Activated T-cell treated with anti-CD3 and anti-CD28 coated beads, Interleukin-2, amount 50 U/mL, for 24 hours (primary cell): ENCODE measurements around the gene PARN.

Experiments used
- DNase-seq: peaks from one replicate; pipeline ENCODE4 v3.0.0-alpha.2; 2020
- H3K27ac Mint-ChIP-seq: 2 replicates; pipeline ENCODE4 v1.8.0; 2020; ENCODE audit warnings: mild to moderate bottlenecking, mixed read lengths
- H3K27me3 Mint-ChIP-seq: 2 replicates; pipeline ENCODE4 v1.8.0; 2020; ENCODE audit warnings: mixed read lengths
- H3K36me3 Mint-ChIP-seq: 2 replicates; pipeline ENCODE4 v1.8.0; 2020; ENCODE audit warnings: low read depth, mixed read lengths
- H3K4me1 Mint-ChIP-seq: 2 replicates; pipeline ENCODE4 v1.8.0; 2020; ENCODE audit warnings: low read depth, mixed read lengths
- H3K4me3 Mint-ChIP-seq: 2 replicates; pipeline ENCODE4 v1.8.0; 2020; ENCODE audit warnings: mild to moderate bottlenecking, moderate library complexity, mixed read lengths
- H3K9me3 Mint-ChIP-seq: 2 replicates; pipeline ENCODE4 v1.8.0; 2020; ENCODE audit warnings: mixed read lengths

The PARN gene, protein sequence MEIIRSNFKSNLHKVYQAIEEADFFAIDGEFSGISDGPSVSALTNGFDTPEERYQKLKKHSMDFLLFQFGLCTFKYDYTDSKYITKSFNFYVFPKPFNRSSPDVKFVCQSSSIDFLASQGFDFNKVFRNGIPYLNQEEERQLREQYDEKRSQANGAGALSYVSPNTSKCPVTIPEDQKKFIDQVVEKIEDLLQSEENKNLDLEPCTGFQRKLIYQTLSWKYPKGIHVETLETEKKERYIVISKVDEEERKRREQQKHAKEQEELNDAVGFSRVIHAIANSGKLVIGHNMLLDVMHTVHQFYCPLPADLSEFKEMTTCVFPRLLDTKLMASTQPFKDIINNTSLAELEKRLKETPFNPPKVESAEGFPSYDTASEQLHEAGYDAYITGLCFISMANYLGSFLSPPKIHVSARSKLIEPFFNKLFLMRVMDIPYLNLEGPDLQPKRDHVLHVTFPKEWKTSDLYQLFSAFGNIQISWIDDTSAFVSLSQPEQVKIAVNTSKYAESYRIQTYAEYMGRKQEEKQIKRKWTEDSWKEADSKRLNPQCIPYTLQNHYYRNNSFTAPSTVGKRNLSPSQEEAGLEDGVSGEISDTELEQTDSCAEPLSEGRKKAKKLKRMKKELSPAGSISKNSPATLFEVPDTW

DNA sequence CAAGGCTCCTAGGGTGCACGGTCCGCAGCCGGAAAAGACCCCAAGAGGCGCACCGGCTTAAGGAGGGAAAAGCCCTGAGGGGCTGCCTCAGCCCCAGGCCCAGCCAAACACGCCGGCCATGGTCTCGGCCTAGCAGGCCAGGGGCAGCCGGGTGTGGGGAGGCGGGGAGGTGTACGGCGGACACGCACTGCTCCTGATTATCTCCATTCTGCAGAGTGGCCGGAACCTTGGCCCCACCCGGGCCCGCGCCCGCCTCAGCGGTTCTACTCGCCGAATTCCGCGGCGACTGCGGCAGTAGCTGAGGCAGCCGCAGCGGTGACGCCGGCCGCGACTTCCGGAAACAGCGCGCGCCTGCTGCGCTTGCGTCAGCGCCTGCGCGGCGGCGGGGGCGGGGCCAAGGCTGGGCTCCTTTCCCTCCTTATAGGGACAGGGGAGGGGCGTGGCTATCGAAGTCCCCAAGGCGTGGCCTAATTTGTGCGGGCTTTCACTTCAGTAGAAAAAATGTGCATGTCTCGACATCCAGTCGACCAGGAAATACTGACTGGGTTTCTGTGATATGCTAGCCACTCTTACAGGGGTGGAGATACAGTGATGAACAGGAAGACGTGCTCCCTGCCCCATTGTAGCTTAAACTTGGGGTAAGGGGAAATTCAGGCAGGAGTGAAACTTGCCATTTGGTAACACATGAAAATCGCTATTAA lies at the start of gene PARN:
PARN (minus strand) TSS at position 342 of the 701 bp plus-strand sequence; CDS start at position 207, 135 bp downstream.
- Mint-ChIP-seq H3K36me3 (peaks cover 70% of the 10 kb centered on the region), H3K4me3 (peak within 1 kb of the TSS; percentile 95), H3K27ac (peak within 1 kb of the TSS; percentile 99), H3K9me3 (no peaks in the 10 kb centered on the region), H3K4me1 (peaks cover 61% of the 10 kb centered on the region), H3K27me3 (no peaks in the 10 kb centered on the region)
- peak; percentile 98 for DNase-seq

DNA sequence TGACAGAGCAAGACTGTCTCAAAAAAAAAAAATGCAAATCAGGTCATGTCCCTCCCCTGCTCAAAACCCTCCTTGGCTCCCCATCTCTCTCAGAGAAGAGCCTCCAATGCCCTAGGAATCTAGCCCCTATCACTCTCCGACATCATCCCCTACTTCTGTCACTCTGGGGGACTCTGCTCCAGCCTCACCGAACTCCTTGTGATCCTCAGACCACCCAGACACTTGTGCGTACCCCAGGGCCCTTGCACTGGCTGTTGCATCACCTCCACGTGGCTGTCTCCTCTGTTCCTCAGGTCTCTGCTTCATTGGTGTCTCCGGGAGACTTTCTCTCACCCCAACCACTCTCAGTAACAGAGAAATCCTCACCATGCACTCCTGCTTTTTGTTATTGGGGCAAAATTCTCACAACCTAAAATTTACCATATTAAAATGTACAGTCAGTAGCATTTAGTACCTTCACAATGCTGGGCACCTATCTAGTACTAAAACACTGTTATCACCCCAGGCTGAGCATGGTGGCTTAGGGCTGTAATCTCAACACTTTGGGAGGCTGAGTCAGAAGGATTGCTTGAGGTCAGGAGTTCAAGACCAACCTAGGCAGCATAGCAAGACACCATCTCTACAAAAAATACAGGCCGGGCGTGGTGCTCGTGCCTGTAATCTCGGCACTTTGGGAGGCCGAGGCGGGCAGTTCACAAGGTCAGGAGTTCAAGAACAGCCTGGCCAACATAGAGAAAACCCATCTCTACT lies 48.9 kb upstream of the PARN start:
- Mint-ChIP-seq H3K27ac (no peak overlapping the region), H3K4me3 (no peak overlapping the region), H3K4me1 (no peaks in the 10 kb centered on the region), H3K36me3 (no peaks in the 10 kb centered on the region), H3K27me3 (peaks cover 5% of the 10 kb centered on the region), H3K9me3 (no peaks in the 10 kb centered on the region)
- DNase-seq = no peak

DNA sequence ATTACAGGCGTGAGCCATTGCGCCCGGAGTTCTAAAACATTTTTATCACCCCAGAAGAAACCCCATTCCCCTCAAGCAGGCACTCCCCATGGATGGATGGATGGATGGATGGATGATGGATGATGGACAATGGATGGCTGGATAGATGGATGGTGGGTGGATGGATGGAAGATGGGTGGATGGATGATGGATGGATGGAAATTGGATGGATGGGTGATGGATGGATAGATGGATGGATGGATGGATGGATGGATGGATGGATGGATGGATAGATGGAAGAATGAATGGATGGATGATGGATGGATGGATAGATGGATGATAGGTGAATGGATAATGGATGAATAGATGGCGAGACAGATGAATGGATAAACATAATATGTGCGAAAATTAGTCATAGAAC lies 47.6 kb upstream of the PARN start:
- Mint-ChIP-seq H3K27me3 (peaks cover 5% of the 10 kb centered on the region), H3K27ac (no peak overlapping the region), H3K9me3 (no peaks in the 10 kb centered on the region), H3K4me3 (no peak overlapping the region), H3K4me1 (peaks cover 2% of the 10 kb centered on the region), H3K36me3 (no peaks in the 10 kb centered on the region)
- no peak for DNase-seq

DNA sequence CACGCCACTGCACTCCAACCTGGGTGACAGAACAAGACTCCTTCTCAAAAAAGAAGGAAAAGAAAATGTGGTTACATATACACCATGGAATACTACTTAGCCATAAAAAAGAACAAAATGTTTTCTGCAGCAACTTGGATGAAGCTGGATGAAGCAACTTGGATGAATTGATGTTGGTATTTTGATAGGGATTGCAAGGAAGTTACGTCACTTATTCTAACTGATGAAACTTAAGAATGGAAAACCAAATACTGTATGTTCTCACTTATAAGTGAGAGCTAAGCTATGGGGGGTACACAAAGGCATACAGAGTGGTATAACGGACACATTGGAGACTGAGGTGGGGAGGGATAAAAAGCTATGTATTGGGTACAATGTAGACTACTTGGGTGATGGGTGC lies 46.6 kb upstream of the PARN start:
- Mint-ChIP-seq H3K36me3 (no peaks in the 10 kb centered on the region), H3K4me1 (peaks cover 5% of the 10 kb centered on the region), H3K4me3 (no peak overlapping the region), H3K27me3 (peaks cover 5% of the 10 kb centered on the region), H3K27ac (no peak overlapping the region), H3K9me3 (no peaks in the 10 kb centered on the region)
- no peak for DNase-seq

DNA sequence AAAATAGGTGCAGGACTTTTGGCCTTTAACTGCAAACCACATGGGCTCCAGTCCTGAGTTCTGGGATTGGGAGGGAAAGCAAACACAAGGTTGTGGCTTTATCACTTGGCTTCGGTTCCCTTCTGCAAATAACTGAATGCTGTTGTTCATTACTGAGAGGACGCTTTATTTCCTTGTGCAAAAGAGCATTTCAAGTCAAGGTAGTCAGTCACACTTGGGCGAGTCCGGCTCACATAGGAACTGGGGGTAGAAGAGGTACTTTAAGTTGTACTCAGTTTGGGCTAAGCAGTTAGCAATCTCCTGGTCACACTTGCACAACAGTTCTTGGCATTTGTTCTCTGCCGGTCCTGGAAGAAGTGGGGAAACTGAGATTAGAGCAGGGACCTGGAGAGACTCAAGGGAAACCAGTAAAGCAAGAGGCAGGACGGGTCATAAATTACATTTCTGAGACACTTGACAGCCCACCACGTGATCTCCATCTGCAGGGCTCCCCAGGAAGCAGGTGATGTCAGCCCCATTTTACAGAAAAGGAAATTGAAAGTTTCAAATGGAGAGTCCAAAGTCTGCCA lies 42.4 kb upstream of the PARN start:
- no peaks in the 10 kb centered on the region for H3K9me3 Mint-ChIP-seq
- H3K4me3 Mint-ChIP-seq = no peak overlapping the region
- no peak for DNase-seq
- peak overlapping the region; percentile 12 for H3K27ac Mint-ChIP-seq
- no peaks in the 10 kb centered on the region for H3K27me3 Mint-ChIP-seq
- H3K4me1 Mint-ChIP-seq = peaks cover 5% of the 10 kb centered on the region
- peaks cover 24% of the 10 kb centered on the region for H3K36me3 Mint-ChIP-seq

DNA sequence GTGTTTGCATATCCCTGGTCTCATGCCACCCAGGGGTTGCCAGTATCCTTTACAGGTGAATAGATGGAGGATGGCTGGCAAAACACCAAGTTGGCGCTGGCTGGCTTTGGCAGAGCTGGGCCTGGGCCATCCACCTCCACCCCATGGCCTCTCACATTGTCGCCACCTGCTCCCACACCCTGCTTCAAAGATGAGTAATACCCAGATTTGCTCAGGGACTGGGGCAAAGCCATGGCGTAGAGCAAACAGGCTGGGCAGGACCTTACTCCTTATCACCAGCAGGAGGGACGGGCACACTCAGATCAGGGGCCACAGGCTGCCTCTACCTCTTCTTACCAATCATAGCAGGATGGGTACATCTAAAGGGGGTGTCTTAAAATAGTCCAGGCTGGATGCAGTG lies 39.7 kb upstream of the PARN start:
- Mint-ChIP-seq H3K27me3 (no peaks in the 10 kb centered on the region), H3K4me1 (peaks cover 5% of the 10 kb centered on the region), H3K9me3 (no peaks in the 10 kb centered on the region), H3K36me3 (peaks cover 50% of the 10 kb centered on the region), H3K4me3 (no peak overlapping the region), H3K27ac (no peak overlapping the region)
- DNase-seq = no peak

DNA sequence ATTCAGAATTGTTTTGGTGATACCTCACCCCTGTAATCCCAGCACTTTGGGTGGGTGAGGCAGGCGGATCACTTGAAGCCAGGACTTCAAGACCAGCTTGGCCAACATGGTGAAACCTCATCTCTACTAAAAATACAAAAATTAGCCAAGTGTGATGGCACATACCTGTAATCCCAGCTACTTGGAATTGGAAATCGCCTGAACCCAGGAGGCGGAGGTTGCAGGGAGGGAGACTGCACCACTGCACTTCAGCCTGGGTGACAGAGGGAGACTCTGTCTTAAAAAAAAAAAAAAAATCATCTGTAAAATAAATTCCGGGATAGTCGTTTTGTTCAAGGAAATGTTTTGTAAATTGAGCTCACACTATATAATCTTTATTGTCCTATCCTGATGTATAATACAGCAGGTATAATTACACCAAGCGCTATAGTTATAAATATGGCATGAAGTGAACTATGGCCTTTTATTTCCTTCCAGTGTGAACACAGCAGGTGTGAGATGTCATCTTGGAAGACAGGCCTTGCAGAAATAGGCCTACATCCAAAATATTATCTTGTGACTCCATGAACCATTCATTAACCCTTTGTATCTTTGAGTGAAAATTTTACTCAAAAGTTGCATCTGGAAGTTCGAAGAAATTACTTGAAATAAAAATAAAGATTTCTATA lies 38.6 kb upstream of the PARN start:
- Mint-ChIP-seq H3K27me3 (no peaks in the 10 kb centered on the region), H3K27ac (no peak overlapping the region), H3K36me3 (peaks cover 61% of the 10 kb centered on the region), H3K4me3 (no peak overlapping the region), H3K9me3 (no peaks in the 10 kb centered on the region), H3K4me1 (peaks cover 5% of the 10 kb centered on the region)
- no peak for DNase-seq

DNA sequence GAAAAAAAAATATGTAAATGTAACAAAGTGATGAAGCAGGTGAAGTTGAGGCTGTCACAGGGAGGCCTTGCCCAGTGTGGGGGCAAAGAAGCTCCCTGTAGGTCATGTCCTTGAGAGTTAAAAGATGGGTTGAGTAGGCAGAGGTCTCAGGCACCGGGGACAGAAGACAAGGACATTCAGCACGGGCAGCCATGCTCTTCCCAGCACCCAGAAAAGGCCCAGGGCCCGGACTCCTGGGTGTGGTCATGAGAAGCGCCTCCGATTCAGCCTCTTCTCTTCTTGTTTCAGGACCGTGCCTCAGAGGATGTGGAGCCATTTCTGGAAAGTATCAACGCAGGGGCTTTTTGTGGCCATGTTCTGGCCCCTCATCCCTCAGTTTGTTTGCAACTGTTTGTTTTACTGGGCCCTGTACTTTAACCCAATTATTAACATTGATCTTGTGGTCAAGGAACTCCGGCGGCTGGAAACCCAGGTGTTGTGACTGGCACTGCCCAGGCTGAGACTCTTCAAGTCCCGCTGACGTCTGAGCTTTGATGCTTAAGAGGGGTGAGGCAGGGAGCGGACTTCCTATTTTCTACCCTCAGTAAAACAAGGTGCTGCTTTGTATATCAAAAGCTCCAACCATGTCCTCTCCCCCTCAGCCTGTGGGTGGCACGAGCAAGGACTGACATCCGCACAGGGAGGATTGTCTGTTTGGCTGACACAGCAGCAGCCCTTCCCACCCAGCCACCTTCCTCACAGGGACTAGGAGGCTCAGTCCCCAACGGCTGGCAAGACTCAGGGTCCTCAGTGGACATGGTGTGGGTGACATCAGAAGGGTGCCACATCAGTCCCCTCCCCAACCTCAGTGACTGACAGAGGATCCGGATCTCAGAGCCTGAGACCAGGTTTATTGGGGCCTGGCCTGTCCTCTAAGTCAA lies 37.5 kb upstream of the PARN start:
- no peak overlapping the region for H3K4me3 Mint-ChIP-seq
- no peaks in the 10 kb centered on the region for H3K27me3 Mint-ChIP-seq
- no peaks in the 10 kb centered on the region for H3K9me3 Mint-ChIP-seq
- peaks cover 3% of the 10 kb centered on the region for H3K4me1 Mint-ChIP-seq
- H3K27ac Mint-ChIP-seq = peak overlapping the region; percentile 61
- DNase-seq = no peak
- peaks cover 72% of the 10 kb centered on the region for H3K36me3 Mint-ChIP-seq

DNA sequence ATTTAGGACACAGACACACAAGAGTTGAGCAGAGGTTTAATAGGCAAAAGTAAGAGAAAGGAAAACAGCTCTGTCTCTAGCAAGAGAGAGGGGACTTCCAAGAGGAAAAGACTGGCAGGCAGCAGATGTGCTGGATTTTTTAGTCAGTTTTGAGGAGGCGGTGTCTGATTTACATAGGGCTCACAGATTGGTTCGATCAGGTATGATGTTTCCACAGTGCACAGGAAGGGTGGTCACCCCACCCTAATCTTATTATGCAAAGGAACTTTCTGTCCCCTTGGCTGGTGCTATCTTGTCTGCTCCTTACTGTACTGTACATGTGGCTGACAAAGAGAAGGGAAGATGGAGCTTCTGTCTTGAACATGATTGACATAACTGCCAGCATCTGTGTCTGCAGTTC lies 28.0 kb upstream of the PARN start:
- no peak for DNase-seq
- peak overlapping the region; percentile 86 for H3K27ac Mint-ChIP-seq
- H3K4me3 Mint-ChIP-seq = no peak overlapping the region
- H3K36me3 Mint-ChIP-seq = peaks cover 81% of the 10 kb centered on the region
- H3K27me3 Mint-ChIP-seq = no peaks in the 10 kb centered on the region
- no peaks in the 10 kb centered on the region for H3K9me3 Mint-ChIP-seq
- H3K4me1 Mint-ChIP-seq = peaks cover 5% of the 10 kb centered on the region

DNA sequence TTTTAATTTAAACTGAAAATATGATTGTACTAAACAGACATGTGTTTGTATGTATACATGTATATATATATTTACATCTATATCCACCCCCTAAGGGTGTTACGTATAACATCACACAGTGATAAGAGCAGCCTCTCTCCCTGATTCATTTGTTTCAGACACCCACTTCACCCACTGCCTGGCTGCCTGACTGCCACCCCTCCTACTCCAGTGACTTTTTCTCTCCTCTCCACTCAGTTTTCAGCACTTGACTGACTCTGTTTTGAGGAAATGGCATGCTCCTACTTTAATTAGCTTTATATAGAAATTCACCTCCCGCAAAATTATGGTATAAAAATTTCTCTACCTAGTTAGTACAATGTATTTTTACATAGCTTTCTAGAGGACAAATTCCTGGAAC lies 22.7 kb upstream of the PARN start:
- Mint-ChIP-seq H3K36me3 (peaks cover 88% of the 10 kb centered on the region), H3K4me1 (peaks cover 11% of the 10 kb centered on the region), H3K4me3 (no peak overlapping the region), H3K27me3 (no peaks in the 10 kb centered on the region), H3K9me3 (no peaks in the 10 kb centered on the region), H3K27ac (peak overlapping the region; percentile 66)
- no peak for DNase-seq

DNA sequence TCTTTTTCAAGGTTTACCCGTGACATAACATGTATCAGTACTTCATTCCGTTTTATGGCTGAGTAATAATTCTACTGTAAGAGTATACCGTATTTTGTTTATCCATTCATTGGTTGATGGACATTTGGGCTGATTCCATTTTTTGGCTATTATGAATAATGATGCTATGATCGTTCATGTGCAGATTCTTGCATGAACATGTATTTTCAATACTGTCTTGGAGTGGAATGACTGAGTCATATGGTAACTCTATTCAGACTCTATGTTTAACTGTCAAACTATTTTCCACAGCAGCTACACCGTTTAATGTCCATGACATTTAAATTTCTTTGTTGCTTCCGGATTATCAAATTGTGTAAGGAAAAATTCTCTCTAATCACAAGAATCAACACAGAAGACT lies 20.6 kb upstream of the PARN start:
- H3K27ac Mint-ChIP-seq = peak overlapping the region; percentile 85
- H3K36me3 Mint-ChIP-seq = peaks cover 85% of the 10 kb centered on the region
- no peak overlapping the region for H3K4me3 Mint-ChIP-seq
- H3K27me3 Mint-ChIP-seq = no peaks in the 10 kb centered on the region
- no peaks in the 10 kb centered on the region for H3K9me3 Mint-ChIP-seq
- no peak for DNase-seq
- H3K4me1 Mint-ChIP-seq = peaks cover 12% of the 10 kb centered on the region

DNA sequence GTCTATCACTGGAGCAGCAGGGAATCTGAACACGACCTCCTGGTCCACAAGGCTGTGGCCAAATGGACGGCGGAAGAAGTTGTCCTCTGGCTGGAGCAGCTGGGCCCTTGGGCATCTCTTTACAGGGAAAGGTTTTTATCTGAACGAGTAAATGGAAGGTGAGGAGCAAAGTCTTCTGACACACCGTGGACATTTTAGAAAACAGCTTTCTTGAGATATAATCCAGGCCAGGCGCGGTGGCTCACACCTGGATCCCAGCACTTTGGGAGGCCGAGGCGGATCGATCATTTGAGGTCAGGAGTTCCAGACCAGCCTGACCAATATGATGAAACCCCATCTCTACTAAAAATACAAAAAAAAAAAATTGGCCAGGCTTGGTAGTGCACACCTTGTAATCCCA lies 19.8 kb upstream of the PARN start:
- H3K27ac Mint-ChIP-seq = peak overlapping the region; percentile 85
- H3K9me3 Mint-ChIP-seq = no peaks in the 10 kb centered on the region
- peaks cover 87% of the 10 kb centered on the region for H3K36me3 Mint-ChIP-seq
- peaks cover 14% of the 10 kb centered on the region for H3K4me1 Mint-ChIP-seq
- no peak overlapping the region for H3K4me3 Mint-ChIP-seq
- no peak for DNase-seq
- no peaks in the 10 kb centered on the region for H3K27me3 Mint-ChIP-seq

DNA sequence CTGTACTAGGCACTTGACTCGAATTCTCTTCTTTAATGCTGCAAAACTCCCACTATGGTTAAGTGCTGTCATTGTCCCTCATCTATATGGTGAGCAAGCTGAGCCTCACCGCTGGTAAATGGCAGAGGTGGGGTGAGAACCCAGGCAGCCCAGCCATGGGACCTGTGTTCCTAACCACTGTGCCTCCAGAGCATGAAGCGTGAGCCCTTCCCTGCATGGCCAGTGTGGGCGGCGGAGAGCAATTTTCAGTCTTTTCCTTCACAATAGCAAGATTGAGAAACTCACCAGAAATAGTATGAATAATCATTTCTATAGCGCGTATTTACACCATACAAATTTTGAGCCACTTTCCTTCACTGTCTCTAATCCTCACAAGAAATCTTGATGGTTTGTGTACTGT lies 11.9 kb upstream of the PARN start:
- no peaks in the 10 kb centered on the region for H3K9me3 Mint-ChIP-seq
- no peak overlapping the region for H3K4me3 Mint-ChIP-seq
- H3K27me3 Mint-ChIP-seq = no peaks in the 10 kb centered on the region
- H3K4me1 Mint-ChIP-seq = peaks cover 39% of the 10 kb centered on the region
- H3K27ac Mint-ChIP-seq = peak overlapping the region; percentile 84
- peaks cover 90% of the 10 kb centered on the region for H3K36me3 Mint-ChIP-seq
- DNase-seq = no peak
